SK-MEL-5 (cell line): ENCODE data around the gene TPRG1L. TPM values are rescaled to one million over a fixed set of nuclear protein-coding genes. Genes with fewer than 3 reads are reported as not detected.
A peak's percentile ranks its signal among the peaks of the same experiment; 100 is the strongest.
"Not testable (repeated sequence)": the region's sequence is repeated elsewhere in the genome, so short reads cannot be mapped to it uniquely, and the experiment has no call there.

Experiments
- DNase-seq: peaks from one replicate; pipeline ENCODE4 v3.0.0-alpha.2; 2016; ENCODE audit warnings: low read depth, low spot score
- in situ Hi-C: cut with HindIII; loops from 2 replicates; pipeline ENCODE4 v1.10.0; 2016; ENCODE audit warnings: low sequenced_read_pairs, high pct_unique_total_duplicates, low pct_unique_long_range_greater_than_20kb
- polyA plus RNA-seq, 2 experiments: library from polyadenylated mRNA; depleted of rRNA; stranded (reverse); fragments of >200 nt; gene quantifications; 2 replicates each; pipeline ENCODE4 v1.2.3, GENCODE V29; 2015
- total RNA-seq: library from RNA; depleted of rRNA; stranded (reverse); fragments of >200 nt; shearing (Covaris generic); gene quantifications from 2 replicates; pipeline ENCODE4 v1.2.3, GENCODE V29; 2014; rRNA removed

TPRG1L gene
- 12.2 and 12.3 TPM in 2 replicates for total RNA-seq
- 24.4 and 26.9 TPM in 2 replicates for polyA plus RNA-seq (2015; cell fraction: cytosol; rRNA removed)
- polyA plus RNA-seq (2015; cell fraction: nucleus; rRNA removed) = 8.2 and 9.7 TPM in 2 replicates

DNA sequence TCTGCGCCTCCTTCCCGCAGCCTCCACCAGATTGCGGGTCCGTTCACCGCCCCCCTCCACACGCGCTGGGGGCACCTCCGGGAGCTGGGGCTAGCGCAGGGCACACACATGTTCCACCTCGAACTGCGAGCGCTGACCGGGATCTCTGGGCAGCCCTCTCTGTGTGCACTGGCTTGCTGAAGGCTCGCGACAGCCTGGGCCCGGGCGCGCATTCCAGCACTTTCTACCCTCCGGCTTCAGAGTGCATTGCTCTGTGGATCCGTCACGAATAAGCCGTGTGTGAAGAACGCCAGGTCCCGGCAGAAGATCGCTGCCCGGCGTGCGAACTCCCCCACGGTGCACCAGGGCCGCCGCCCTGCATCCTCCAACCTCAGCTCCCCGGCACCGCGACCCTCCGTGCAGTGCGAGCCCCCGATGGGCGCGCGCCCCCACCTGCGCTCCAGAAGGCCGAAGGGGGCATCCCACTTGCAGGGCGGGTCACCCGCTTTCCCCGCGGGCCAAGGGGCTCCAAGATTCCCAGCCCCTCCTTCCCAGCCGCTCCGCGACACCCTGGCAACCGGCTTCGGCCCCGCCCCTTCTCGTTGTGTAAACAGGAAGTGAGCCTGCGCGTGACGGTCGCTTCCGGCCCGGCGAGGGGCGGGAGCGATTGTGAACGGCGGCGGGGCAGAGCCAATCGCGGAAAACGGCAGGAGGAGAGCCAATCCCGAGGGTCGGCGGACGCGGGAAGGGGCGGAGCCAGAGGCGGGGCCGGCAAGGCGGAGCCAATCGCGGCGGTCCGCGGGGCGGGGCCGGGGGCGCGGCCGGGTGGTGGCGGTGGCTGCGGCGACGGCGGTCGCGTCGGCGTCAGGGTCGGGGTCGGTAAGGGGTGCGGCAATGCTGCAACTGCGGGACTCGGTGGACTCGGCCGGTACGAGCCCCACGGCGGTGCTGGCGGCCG is at the start of gene TPRG1L:
Gene TPRG1L (plus strand): TSS at position 816 of the 937 bp plus-strand sequence. CDS start 58 bp downstream, at position 874.
- in situ Hi-C loops = no loop called here

DNA sequence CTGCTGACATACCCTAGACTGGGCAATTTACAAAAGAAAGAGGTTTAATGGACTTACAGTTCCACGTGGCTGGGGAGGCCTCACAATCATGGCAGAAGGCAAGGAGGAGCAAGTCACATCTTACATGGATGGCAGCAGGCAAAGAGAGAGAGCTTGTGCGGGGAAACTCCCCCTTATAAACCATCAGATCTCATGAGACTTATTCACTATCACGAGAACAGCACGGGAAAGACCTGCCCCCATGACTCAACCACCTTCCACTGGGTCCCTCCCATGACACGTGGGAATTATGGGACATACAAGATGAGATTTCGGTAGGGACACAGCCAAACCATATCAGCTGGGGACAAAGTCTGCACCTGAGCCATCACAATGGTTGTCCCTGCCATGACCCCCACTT is 49.3 kb upstream of the TPRG1L start:
- in situ Hi-C loops, DNase-seq: not testable (repeated sequence)

More for the DNA sequence above, at the start of gene TPRG1L:
- peak; percentile 94 for DNase-seq

DNA sequence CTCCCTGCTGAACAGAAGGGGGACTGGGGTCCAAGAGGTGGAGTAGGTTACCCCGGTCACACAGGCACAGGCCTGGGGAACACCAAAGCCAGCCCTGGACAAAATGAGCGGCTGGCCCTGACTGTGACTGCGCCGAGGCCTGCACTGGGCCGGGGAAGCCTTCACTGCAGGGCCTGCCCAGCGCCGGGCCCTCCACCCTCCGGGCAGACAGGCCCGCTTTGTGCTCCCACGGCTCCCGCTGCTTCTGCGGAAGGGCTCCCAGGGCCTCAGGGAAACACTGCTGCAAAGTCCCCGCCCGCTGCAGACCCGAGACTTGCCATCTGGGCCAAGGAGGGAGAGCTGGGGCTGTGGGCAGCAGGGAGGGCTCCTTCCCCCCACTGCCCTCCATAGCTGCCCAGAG is 48.8 kb upstream of the TPRG1L start:
- in situ Hi-C loops = no loop called here

DNA sequence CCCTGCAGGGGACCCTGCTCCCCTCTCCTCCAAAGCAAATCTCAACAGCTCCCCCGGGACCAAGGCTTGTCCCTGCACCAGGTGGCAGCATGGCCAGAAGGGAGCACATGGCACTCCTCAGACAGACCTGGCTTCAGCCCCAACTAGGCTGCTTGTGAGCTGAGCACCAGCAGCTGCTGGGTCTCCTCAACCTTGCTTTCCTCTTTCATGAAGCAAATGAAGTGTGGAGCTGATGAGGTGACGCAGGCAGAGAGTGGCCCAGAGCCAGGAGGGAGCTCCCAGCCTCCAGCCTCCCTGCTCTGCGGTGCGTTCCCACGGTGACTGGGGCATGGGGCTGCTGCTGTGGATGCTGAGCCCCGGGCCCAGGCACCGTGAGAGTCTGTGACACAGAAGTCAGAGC is 47.5 kb upstream of the TPRG1L start:
- in situ Hi-C loops = no loop called here
- no peak for DNase-seq

More for the DNA sequence above, 48.8 kb upstream of the TPRG1L start:
- DNase-seq = no peak

DNA sequence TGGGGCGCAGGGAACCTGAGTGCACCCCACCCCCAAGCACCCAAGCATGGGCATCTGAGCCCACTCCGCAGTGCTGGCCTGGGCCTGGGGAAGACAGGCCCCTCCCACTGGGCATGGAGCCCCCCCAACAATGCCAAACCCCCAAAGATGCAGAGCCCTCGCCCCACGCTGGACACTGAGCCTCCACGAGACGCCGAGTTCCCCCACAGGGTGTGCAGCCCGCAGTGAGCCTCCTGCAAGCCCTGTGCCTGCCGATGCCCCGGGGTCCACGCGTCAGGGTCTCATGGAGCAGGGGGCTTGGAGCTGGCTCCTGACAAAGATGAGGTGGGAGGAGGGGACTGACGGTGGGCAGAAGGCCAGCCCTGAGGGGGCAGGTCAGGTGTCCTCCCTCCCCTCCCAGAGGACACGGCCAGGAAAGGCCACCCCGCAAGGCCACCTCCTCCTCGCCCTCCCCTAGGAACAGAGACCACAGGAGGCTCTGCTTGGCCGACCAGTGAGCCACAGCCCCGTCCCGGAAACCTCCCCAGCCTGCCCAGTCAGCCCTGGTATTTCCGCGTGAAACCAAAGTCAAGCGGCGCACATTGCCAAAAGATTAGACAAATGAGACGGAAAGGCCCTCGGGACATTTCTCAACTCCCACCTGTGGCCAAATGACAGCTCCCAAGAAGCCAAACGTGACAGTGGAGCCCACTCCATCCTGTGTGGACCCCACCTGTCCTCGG is 46.9 kb upstream of the TPRG1L start:
- DNase-seq = no peak
- in situ Hi-C loops = no loop called here

DNA sequence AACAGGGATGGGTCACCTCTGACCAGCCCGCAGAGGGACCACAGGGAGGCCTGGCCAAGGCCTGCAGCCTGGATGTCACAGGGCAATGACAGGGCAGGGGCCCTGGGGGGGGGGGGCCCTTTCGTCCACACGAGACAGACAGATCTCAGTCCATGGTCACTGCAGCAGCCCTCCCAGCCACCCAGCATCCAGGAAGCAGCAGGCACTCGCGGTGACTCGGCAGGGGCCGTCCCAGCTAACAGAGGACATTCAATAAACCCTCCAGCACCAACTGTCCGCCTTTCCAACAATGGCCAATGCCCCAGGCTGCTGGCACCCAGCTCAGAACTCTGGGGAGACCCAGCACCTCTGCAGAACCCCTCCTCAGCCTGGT is 46.4 kb upstream of the TPRG1L start:
- DNase-seq = no peak

DNA sequence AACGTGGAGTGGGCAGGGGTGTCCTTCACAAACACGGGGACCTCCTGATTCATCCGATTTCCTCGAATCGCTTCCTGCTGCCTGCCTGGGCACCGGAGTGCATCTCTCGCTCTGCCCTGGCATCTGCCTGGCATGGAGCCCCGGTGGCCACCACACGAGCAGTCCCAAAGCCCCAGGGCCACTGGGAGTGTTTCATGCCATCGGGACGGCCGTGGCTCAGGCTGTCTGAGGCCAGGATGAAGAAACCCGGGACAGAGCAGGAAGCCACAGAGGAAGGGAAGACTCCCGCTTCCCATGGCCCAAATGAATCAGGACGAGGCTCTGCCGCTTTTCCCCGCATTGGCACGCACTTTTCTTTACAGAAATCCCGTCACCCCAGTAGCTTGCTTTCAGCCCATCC is 45.9 kb upstream of the TPRG1L start:
- no peak for DNase-seq

More for the DNA sequence above, 46.4 kb upstream of the TPRG1L start:
- in situ Hi-C loops = no loop called here

DNA sequence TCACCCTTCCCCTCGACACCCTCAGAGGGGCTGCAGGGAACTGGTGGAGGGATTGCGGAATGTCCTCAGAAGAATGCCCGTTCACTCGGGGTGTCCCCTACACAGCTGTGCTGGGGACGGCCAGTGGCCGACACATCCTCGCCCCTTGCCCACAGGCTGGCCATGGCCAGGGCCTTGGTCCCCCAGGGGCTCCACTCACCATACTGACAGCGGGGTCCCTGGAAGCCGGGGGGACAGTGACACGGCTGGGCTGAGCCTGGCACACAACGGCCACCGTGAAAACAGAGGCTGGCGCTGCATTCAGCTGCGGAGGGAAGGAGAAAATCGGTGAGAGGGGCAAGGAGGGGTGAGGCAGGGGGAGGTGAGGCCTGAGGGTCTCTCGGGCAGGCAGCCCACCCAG is 45.2 kb upstream of the TPRG1L start:
- in situ Hi-C loops = no loop called here
- DNase-seq = no peak

More for the DNA sequence above, 45.9 kb upstream of the TPRG1L start:
- in situ Hi-C loops = no loop called here

DNA sequence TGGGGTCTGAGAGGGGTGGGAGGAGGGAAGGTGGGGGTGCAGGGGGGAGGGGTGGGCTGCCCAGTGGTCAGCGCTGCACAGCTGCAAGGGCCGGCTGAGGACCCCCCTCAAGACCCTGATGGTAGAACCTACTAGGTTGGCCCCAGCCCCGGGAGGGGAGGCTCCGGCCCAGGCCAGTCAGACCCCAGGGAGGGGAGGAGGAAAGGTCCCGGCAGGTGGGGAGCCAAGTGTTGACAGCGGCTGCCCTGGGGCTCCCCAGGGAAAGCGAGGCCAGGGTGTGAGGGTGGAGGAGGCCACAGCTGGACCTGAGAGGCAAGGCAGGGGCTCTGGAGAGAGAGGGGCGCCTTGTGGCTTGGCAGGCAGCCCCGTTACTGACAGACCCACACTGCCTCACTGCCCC is 44.6 kb upstream of the TPRG1L start:
- in situ Hi-C loops = no loop called here
- no peak for DNase-seq

DNA sequence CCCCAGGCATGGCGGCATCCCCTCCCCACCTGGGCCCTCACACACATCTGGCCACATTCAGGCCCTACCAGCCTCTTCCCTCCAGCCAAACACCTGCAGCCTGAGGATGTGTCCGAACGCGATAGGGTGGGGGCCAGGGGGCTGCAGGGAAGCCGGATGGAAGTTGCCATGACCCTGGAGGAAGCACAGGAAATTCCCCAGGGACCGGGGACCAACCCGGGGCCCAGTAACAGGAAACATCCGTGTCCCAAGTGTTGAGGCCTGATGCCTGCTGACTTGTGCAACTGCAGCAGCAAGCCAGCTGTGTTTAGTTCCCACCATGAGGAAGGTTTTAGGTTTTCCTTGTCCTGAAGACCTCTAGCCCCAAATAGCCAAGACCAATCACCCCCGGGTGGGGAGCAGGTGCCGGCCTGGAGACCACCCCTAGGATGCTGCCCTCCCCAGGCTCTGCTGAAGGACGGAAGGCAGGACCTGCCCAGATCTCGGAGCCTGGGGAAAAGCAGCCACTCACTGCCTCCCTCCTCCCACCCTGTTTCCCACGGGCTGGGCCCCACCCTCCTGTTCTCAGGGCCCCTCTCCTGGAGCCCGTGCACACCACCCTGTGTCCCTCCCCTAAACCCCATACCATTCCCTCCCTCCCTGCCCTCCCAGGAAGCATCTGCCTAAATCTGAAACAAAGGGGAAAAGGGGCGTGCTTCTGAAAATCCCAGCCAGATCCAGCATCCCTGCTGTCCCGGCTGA is 43.3 kb upstream of the TPRG1L start:
- DNase-seq = no peak
- in situ Hi-C loops = no loop called here

DNA sequence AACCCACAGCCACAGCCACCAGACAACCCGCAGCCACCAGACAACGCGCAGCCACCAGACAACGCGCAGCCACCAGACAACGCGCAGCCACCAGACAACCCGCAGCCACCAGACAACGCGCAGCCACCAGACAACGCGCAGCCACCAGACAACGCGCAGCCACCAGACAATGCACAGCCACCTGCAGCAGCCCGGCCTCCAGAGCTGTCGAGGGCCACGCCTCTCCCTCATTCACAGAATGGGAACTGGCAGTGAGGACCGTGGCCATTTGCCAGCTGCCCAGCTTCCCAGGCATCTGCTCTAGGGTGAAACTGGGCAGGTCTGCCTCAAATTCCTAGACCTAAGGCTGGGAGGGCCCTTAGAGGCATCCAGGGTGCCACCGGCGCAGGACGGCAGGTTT is 41.1 kb upstream of the TPRG1L start:
- DNase-seq, in situ Hi-C loops: not testable (repeated sequence)

DNA sequence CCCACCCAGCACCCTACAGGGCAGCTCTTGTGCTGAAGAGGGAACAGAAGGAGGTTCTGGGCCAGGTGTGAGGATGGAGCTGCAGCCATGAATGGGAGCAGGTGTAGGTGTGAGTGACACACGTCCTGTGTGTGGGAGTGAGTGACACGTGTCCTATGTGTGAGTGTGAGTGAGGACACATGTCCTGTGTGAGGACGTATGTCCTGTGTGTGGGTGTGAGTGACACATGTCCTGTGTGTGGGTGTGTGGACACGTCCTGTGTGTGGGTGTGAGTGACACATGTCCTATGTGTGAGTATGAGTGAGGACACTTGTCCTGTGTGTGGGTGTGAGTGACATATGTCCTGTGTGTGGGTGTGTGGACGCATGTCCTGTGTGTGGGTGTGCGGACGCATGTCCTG is 39.9 kb upstream of the TPRG1L start:
- in situ Hi-C loops = no loop called here
- no peak for DNase-seq

DNA sequence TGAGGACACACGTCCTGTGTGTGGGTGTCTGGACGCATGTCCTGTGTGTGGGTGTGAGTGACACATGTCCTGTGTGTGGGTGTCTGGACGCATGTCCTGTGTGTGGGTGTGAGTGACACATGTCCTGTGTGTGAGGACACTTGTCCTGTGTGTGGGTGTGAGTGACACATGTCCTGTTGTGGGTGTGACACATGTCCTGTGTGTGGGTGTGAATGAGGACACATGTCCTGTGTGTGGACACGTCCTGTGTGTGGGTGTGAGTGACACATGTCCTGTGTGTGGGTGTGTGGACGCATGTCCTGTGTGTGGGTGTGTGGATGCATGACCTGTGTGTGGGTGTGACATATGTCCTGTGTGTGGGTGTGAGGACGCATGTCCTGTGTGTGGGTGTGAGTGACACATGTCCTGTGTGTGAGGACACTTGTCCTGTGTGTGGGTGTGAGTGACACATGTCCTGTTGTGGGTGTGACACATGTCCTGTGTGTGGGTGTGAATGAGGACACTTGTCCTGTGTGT is 39.4 kb upstream of the TPRG1L start:
- in situ Hi-C loops = not testable (repeated sequence)

DNA sequence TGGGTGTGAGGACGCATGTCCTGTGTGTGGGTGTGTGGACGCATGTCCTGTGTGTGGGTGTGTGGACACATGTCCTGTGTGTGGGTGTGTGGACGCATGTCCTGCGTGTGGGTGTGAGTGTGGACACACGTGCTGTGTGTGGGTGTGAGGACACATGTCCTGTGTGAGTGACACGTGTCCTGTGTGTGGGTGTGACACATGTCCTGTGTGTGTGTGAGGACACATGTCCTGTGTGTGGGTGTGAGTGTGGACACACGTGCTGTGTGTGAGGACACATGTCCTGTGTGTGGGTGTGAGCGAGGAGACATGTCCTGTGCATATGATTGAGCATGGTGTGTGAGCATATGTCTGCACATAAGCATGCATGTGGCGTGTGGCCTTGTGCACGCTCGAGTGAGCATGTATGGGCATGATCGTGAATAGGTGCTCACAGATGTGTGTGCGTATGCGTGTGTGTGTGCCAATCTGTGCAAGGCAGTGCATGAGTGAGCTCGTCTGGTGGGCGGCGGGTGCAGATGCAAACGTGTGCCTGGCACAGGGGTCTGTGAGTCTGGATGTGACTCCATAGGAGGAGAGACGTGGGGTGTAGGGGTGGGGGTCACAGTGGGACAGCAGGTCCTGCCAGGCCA is 38.8 kb upstream of the TPRG1L start:
- DNase-seq = no peak
- in situ Hi-C loops = no loop called here

More for the DNA sequence above, 39.4 kb upstream of the TPRG1L start:
- not testable (repeated sequence) for DNase-seq

DNA sequence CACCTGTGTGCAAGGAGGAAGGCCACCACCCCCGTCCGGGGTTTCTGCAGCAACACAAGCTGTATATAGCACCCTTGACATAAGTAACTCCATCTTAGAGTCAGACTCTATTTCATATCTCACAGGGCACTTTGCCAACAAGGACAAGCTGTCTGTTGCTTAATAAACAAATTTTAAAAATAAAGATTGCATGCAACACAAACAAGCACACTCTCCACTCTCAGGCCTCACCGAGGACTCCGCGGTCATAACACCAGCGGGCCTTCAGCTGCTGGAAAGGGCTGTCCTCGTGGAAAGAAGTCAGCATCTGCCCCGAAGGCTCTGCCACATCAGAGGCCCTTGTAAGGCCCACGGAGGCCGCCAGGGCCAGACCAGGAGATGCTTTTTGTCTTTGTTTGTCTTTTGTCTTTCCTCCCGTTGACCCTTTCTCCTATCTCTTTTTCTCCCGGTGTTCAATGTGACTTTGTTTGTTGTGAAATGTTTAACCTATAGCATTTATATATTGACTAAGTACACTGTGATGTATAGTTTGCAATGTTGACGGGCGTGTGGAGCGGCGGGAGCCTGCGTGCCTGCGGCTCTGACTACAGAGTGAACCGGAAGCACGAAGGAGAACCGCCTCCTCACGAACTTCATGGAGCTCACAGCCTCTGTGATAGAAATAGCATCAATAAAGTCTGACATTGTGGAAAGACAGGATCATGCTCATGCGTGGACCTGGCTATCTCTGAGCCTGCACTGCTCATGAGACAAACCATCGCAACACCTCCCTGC is 37.6 kb upstream of the TPRG1L start:
- in situ Hi-C loops = no loop called here
- no peak for DNase-seq

DNA sequence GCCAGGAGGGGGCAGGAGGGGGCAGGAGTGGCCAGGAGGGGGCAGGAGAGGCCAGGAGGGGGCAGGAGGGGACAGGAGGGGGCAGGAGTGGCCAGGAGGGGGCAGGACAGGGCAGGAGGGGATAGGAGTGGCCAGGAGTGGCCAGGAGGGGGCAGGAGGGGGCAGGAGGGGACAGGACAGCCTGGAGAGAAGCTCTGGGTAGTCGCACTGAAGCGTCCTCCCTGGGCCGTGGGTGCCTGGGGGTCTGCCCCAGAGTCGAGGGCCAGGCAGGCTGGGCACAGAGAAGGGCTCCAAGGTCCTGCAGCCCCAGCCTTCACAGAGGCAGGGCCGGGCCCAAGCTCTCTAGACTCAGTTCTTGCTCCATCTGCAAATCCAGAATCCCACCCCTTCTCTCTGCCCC is 36.4 kb upstream of the TPRG1L start:
- in situ Hi-C loops = no loop called here
- DNase-seq = no peak
